ENCODE results near the gene EPSTI1.
"Not testable (repeated sequence)": the region's sequence is repeated elsewhere in the genome, so short reads cannot be mapped to it uniquely, and the experiment has no call there.

EPSTI1 gene

DNA sequence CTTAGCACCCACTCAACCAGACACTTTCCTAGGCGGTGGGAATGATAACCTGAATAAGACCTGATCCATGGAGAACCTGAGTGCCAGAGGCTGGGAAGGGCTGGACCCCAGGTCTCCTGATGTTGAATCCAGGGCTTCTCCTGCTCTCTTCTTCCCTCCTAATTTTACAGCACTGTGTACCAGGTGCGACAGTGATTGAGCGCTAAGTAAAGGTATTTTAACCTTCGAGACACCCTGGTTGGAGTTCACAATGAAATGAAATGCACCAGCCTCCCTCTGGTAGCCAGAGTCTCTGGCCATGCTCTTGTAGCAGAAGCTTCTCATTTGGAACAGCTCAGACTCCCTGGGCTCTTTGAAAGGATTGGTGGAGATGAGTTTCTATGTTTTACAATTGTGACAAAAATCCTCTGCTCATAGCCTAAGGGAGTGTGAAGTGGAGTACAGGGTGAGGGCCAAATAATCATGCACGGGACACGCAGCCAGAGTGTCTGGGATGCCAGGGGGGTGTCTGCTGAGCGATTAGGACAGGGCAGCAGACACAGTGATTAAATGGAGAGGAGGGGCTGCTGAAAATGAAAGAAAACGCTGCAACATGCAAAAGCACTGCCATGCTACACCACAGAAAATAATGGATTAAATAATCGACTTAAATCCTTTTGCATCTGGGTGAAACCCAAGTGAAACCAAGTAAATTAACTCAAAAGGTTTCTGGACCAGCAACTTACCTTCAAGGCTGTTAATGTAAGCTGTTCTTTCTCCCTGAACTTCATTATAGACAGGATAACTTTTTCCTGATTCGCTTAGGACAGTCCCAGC lies 126.9 kb downstream of the EPSTI1 start:
- no peak overlapping the region for H3K27ac ChIP-seq
- DNase-seq (ENCODE audit: low read depth, low spot score) = no peak

GRCh38 chr13:42862370-42862769 lies 129.7 kb downstream of the EPSTI1 start:
- not testable (repeated sequence) for DNase-seq (ENCODE audit: low read depth, low spot score); H3K27ac ChIP-seq

- no peak overlapping the region for H3K27ac ChIP-seq
- DNase-seq (ENCODE audit: low read depth, low spot score) = no peak
Measured at GRCh38 chr13:42860485-42860884, 131.6 kb downstream of the EPSTI1 start.

- no peak overlapping the region for H3K27ac ChIP-seq
- DNase-seq (ENCODE audit: low read depth, low spot score) = no peak
Measured at GRCh38 chr13:42859760-42860159, 132.3 kb downstream of the EPSTI1 start.

DNA sequence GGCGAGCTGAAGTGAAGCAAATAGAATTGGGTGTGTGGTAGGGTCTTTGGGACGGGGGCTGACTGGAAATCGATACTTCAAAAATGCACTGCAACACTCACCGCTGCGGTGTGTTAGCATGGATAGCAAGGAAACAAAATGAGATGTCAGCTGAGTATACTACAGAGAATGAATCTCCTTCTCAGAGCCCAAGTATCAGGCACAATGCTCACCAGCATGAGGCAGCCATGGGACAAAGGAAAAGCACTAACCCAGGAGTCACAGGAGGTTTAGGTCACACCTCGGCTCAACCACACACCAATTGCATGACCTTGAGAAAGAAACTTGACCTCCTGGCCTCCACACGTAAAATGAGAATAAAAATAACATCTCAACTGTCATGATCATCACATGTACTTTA lies 136.6 kb downstream of the EPSTI1 start:
- H3K27ac ChIP-seq = no peak overlapping the region
- DNase-seq (ENCODE audit: low read depth, low spot score) = no peak

GRCh38 chr13:42852136-42852535 lies 139.9 kb downstream of the EPSTI1 start:
- H3K27ac ChIP-seq = no peak overlapping the region
- no peak for DNase-seq (ENCODE audit: low read depth, low spot score)

DNA sequence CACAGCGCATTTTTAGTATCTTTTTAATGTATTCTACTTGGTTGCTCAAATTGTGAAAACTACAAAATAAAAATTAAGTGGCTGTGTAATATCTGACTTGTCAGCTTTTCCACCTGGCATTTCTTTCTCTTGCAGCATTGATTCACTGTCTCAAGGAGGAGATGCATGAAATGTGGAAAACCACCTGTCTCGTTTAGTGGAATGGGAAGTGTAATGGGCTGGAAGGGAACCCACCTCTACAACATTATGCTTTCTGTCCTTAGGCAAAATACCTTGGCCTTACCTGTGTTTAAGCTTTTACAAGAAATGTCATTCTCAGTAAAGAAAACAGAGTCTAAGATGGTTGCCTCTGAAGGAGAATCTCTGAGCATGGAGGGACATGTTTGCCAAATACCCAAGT lies 142.8 kb downstream of the EPSTI1 start:
- DNase-seq (ENCODE audit: low read depth, low spot score) = no peak
- H3K27ac ChIP-seq = no peak overlapping the region

GRCh38 chr13:42847891-42848663 lies 144.0 kb downstream of the EPSTI1 start:
- no peak overlapping the region for H3K27ac ChIP-seq
- DNase-seq (ENCODE audit: low read depth, low spot score) = no peak

GRCh38 chr13:42836930-42837690 lies 154.9 kb downstream of the EPSTI1 start:
- no peak for DNase-seq (ENCODE audit: low read depth, low spot score)
- no peak overlapping the region for H3K27ac ChIP-seq
